Neural crest cell (in vitro differentiated cells): ENCODE measurements around the gene OR2T34. TPM values are rescaled to one million over a fixed set of nuclear protein-coding genes. Genes with fewer than 3 reads are reported as not detected.
"Not testable (repeated sequence)": the region's sequence is repeated elsewhere in the genome, so short reads cannot be mapped to it uniquely, and the experiment has no call there.

Experiments used
- DNase-seq: peaks from one replicate; pipeline ENCODE4 v3.0.0; 2021; ENCODE audit warnings: low read depth, mixed read lengths, low spot score
- H3K27ac Mint-ChIP-seq: one replicate; pipeline ENCODE4 v1.8.0; 2021; ENCODE audit warnings: mild to moderate bottlenecking, mixed read lengths; ENCODE audit not compliant: unreplicated experiment
- H3K27me3 Mint-ChIP-seq: 2 replicates; pipeline ENCODE4 v1.8.0; 2021; ENCODE audit warnings: low read depth, mild to moderate bottlenecking, mixed read lengths
- H3K36me3 Mint-ChIP-seq: 2 replicates; pipeline ENCODE4 v1.8.0; 2021; ENCODE audit warnings: low read depth, mild to moderate bottlenecking, mixed read lengths
- H3K4me1 Mint-ChIP-seq: 2 replicates; pipeline ENCODE4 v1.8.0; 2021; ENCODE audit warnings: mixed read lengths
- H3K4me3 Mint-ChIP-seq: one replicate; pipeline ENCODE4 v1.8.0; 2021; ENCODE audit warnings: mild to moderate bottlenecking, mixed read lengths
- H3K9me3 Mint-ChIP-seq: 2 replicates; pipeline ENCODE4 v1.8.0; 2021; ENCODE audit warnings: mixed read lengths
- long read RNA-seq: library from polyadenylated mRNA; unstranded; transcript quantifications from one replicate; pipeline ENCODE4 v2.0.0, GENCODE V29; 2020
- total RNA-seq: library from RNA; stranded (reverse); gene quantifications from 2 replicates; pipeline ENCODE4 v1.2.1, GENCODE V29; 2021
- TF ChIP-seq, protein P1 (sequence below): fragments of 200-600 bp; sonication (generic); conservative IDR thresholded peaks from 2 replicates; pipeline ENCODE4 v1.5.0; 2021; ENCODE audit warnings: antibody characterized with exemption, mild to moderate bottlenecking

The OR2T34 gene
- total RNA-seq: not detected in 2 replicates
- long read RNA-seq: 0 reads

DNA sequence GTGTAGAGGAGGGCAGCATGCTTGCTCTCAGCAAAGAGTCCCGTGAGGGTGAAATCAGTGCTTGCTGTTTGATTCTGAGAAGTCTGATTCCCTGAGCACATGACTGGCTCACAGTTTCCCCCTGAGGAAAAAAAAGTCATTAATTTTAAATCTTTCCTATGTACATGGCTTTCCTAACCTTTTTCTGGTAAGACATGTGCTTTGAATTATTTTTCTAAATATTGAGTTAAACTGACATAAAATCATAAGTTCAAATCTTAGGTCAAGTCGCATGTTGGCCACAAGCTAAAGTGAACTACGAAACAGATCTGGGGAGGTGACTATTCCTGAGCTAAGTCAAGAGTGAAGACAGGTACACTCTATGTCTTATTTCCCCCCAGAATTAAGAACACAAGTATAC, at the start of gene OR2T34:
Gene OR2T34 (minus strand): TSS at position 101 of the 400 bp plus-strand sequence. CDS start 0 bp downstream, at position 101.
- H3K27me3 Mint-ChIP-seq, H3K9me3 Mint-ChIP-seq, H3K4me1 Mint-ChIP-seq, DNase-seq, H3K36me3 Mint-ChIP-seq, H3K27ac Mint-ChIP-seq, H3K4me3 Mint-ChIP-seq: not testable (repeated sequence)

DNA sequence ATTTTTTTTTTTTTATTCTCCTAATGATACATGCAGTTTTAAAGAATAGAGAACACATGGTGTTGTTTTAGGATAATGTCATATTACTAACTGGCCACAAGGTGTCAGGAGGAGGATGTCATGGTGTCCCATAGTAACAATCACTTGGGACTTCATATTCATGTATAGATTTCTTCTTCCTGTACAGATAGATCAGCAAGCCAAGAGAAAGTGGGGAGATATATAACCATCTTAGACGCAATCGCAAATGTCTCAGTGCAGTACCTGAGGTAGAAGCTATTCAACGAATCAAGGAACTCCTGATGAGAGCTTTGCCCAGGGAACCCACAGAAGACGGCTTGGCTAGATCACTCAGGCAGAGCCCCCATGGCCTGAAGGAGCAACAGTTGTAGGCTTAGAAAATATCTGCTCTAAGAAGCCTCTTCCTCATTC, 48.0 kb upstream of the OR2T34 start:
- Mint-ChIP-seq H3K36me3 (no peaks in the 10 kb centered on the region), H3K4me3 (no peak overlapping the region), H3K4me1 (no peaks in the 10 kb centered on the region), H3K27ac (no peak overlapping the region), H3K9me3 (peaks cover 22% of the 10 kb centered on the region), H3K27me3 (no peaks in the 10 kb centered on the region)
- TF ChIP-seq, protein P1, sequence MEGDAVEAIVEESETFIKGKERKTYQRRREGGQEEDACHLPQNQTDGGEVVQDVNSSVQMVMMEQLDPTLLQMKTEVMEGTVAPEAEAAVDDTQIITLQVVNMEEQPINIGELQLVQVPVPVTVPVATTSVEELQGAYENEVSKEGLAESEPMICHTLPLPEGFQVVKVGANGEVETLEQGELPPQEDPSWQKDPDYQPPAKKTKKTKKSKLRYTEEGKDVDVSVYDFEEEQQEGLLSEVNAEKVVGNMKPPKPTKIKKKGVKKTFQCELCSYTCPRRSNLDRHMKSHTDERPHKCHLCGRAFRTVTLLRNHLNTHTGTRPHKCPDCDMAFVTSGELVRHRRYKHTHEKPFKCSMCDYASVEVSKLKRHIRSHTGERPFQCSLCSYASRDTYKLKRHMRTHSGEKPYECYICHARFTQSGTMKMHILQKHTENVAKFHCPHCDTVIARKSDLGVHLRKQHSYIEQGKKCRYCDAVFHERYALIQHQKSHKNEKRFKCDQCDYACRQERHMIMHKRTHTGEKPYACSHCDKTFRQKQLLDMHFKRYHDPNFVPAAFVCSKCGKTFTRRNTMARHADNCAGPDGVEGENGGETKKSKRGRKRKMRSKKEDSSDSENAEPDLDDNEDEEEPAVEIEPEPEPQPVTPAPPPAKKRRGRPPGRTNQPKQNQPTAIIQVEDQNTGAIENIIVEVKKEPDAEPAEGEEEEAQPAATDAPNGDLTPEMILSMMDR: peak; percentile 52
- no peak for DNase-seq

GRCh38 chr1:248621770-248622169, 47.2 kb upstream of the OR2T34 start:
- H3K27me3 Mint-ChIP-seq: no peaks in the 10 kb centered on the region
- H3K27ac Mint-ChIP-seq: no peak overlapping the region
- peaks cover 22% of the 10 kb centered on the region for H3K9me3 Mint-ChIP-seq
- H3K4me3 Mint-ChIP-seq: no peak overlapping the region
- no peaks in the 10 kb centered on the region for H3K4me1 Mint-ChIP-seq
- H3K36me3 Mint-ChIP-seq: no peaks in the 10 kb centered on the region
- TF ChIP-seq, protein P1: no peak
- no peak for DNase-seq

DNA sequence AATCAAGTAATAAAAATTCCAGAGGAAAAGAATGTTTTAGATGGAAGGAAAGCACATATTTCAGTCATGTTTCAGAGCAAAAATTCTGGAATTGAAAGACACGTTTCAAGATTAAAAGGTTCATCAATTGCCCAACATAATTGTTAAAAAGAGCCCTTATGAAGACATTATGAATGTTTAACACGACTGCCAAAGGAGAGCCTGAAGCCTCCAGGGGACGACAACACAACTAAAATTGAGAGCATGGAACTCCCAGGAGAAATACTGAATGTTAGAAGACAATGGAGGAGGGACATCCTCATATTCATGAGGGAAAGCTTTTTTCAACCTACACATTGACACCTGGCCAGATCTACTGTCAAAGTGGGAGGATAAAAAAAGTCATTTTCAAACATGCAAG, 44.3 kb upstream of the OR2T34 start:
- no peak overlapping the region for H3K4me3 Mint-ChIP-seq
- no peaks in the 10 kb centered on the region for H3K27me3 Mint-ChIP-seq
- H3K4me1 Mint-ChIP-seq: no peaks in the 10 kb centered on the region
- TF ChIP-seq, protein P1: peak; percentile 42
- H3K27ac Mint-ChIP-seq: no peak overlapping the region
- no peaks in the 10 kb centered on the region for H3K36me3 Mint-ChIP-seq
- no peak for DNase-seq
- peaks cover 38% of the 10 kb centered on the region for H3K9me3 Mint-ChIP-seq

DNA sequence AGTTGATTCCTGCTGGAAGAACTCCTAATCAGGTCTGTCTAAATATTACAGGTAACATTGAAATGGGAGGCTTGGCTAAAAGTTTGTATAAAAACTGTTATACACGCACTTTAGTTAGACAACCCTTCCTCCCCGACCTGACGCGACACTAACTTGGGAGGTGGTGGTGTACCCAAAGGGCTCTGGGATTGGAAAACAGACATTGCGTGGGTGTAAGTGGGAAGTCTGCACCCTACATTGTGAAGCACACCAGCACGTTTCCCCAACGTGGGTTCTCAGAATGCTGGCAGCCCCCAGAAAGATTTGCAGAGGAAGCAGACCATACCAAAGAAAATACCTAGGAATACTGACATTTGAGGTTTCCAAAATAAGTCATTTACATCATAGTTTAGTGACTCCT, 43.6 kb upstream of the OR2T34 start:
- Mint-ChIP-seq H3K27ac (no peak overlapping the region), H3K27me3 (no peaks in the 10 kb centered on the region), H3K9me3 (peaks cover 38% of the 10 kb centered on the region), H3K36me3 (no peaks in the 10 kb centered on the region), H3K4me1 (no peaks in the 10 kb centered on the region), H3K4me3 (no peak overlapping the region)
- TF ChIP-seq, protein P1: no peak
- no peak for DNase-seq

DNA sequence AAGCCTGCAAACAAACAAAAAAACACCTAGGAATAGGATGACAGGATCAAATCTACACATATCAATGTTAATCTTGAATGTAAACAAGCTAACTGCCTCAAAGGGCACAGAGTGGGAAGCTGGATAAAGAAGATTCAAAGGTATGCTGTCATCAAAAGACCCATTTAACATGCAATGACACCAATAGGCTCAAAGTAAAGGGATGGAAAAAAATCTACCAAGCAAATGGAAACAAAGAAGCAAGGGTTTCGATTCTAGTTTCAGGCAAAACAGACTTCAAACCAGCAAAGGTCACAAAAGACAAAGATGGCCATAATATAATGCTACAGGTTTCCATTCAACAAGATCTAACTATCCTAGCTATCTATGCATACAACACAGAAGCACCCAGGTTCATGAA, 39.2 kb upstream of the OR2T34 start:
- no peak for DNase-seq
- H3K36me3 Mint-ChIP-seq: peaks cover 8% of the 10 kb centered on the region
- no peak overlapping the region for H3K27ac Mint-ChIP-seq
- H3K27me3 Mint-ChIP-seq: no peaks in the 10 kb centered on the region
- peaks cover 29% of the 10 kb centered on the region for H3K9me3 Mint-ChIP-seq
- TF ChIP-seq, protein P1: no peak
- H3K4me3 Mint-ChIP-seq: no peak overlapping the region
- no peaks in the 10 kb centered on the region for H3K4me1 Mint-ChIP-seq
